SK-N-DZ (cell line): Measurements from ENCODE around the gene RNF19B.

Experiments used
- DNase-seq: peaks from one replicate; pipeline ENCODE4 v3.0.0-alpha.2; 2015; ENCODE audit warnings: low spot score

RNF19B gene

GRCh38 chr1:32967888-32968568, 3.4 kb upstream of the RNF19B start:
- DNase-seq, result no peak

- no peak for DNase-seq
Observed at GRCh38 chr1:32966900-32967299, 2.3 kb upstream of the RNF19B start.

GRCh38 chr1:32965251-32965747, 690 bp upstream of the RNF19B start:
- no peak for DNase-seq

- peak; percentile 40 for DNase-seq
Observed at GRCh38 chr1:32963746-32964460, 706 bp downstream of the RNF19B start.

- no peak for DNase-seq
Observed at GRCh38 chr1:32962248-32962896, 2.2 kb downstream of the RNF19B start.

GRCh38 chr1:32960819-32961355, 3.7 kb downstream of the RNF19B start:
- no peak for DNase-seq

- no peak for DNase-seq
Observed at GRCh38 chr1:32960342-32960741, 4.3 kb downstream of the RNF19B start.

GRCh38 chr1:32958827-32959226, 5.8 kb downstream of the RNF19B start:
- no peak for DNase-seq

GRCh38 chr1:32957017-32957416, 7.6 kb downstream of the RNF19B start:
- DNase-seq, result no peak

- DNase-seq, result no peak
Observed at GRCh38 chr1:32954168-32954567, 10.4 kb downstream of the RNF19B start.

- no peak for DNase-seq
Observed at GRCh38 chr1:32953495-32953894, 11.1 kb downstream of the RNF19B start.

GRCh38 chr1:32949519-32949918, 15.1 kb downstream of the RNF19B start:
- DNase-seq, result no peak

GRCh38 chr1:32948905-32949304, 15.7 kb downstream of the RNF19B start:
- DNase-seq, result no peak

- DNase-seq, result no peak
Observed at GRCh38 chr1:32948390-32948722, 16.3 kb downstream of the RNF19B start.

- DNase-seq, result no peak
Observed at GRCh38 chr1:32947669-32948389, 16.8 kb downstream of the RNF19B start.

- DNase-seq, result no peak
Observed at GRCh38 chr1:32946413-32946812, 18.2 kb downstream of the RNF19B start.

- DNase-seq, result no peak
Observed at GRCh38 chr1:32944180-32944579, 20.4 kb downstream of the RNF19B start.

GRCh38 chr1:32939655-32940371, 24.8 kb downstream of the RNF19B start:
- DNase-seq, result no peak

GRCh38 chr1:32937061-32937460, 27.5 kb downstream of the RNF19B start:
- DNase-seq, result no peak

- DNase-seq, result no peak
Observed at GRCh38 chr1:32934535-32934934, 30.1 kb downstream of the RNF19B start.

GRCh38 chr1:32933742-32934322, 30.8 kb downstream of the RNF19B start:
- peak; percentile 85 for DNase-seq
